Thoracic aorta (tissue), 2 donors: ENCODE results near the gene VPS45. TPM values are rescaled to one million over a fixed set of nuclear protein-coding genes. Genes with fewer than 3 reads are reported as not detected.

ENCODE experiments used
- ATAC-seq: fragments of 150-250 bp; one replicate; pipeline ENCODE4 v1.8.0; 2017; ENCODE audit warnings: low read depth; ENCODE audit not compliant: insufficient number of reproducible peaks, low FRiP score
- DNase-seq: peaks from one replicate; pipeline ENCODE4 v3.0.0-alpha.2; 2020; ENCODE audit warnings: low spot score
- H3K27ac ChIP-seq, 2 donors: fragments of 200-600 bp; sonication (generic); 1 replicate in 1 of 2; 2 replicates in 1 of 2; pipeline ENCODE4 v1.5.1; 2016; ENCODE audit warnings: mild to moderate bottlenecking in 2 of 2, moderate library complexity in 2 of 2
- H3K27me3 ChIP-seq: fragments of 200-600 bp; sonication (generic); replicated peaks from 2 replicates; pipeline ENCODE4 v1.6.0; 2016; ENCODE audit warnings: mild to moderate bottlenecking; ENCODE audit not compliant: insufficient read depth
- H3K36me3 ChIP-seq: fragments of 200-600 bp; sonication (generic); one replicate; pipeline ENCODE4 v1.5.1; 2016
- H3K4me1 ChIP-seq, 2 donors: fragments of 200-600 bp; sonication (generic); 1 replicate in 1 of 2; 2 replicates in 1 of 2; pipeline versions ENCODE4 v1.5.1 to v1.6.0; 2016; ENCODE audit warnings: low read depth in 2 of 2, mild to moderate bottlenecking in 1 of 2; ENCODE audit not compliant: control insufficient read depth in 1 of 2
- H3K4me3 ChIP-seq: fragments of 200-600 bp; sonication (generic); 2 replicates; pipeline ENCODE4 v1.5.1; 2016; ENCODE audit warnings: mild to moderate bottlenecking
- H3K9me3 ChIP-seq: fragments of 200-600 bp; sonication (generic); 2 replicates; pipeline ENCODE4 v1.5.1; 2016
- CTCF ChIP-seq: fragments of 200-600 bp; sonication (generic); IDR thresholded peaks from one replicate; pipeline ENCODE4 v1.5.1; 2019; ENCODE audit warnings: antibody characterized with exemption
- total RNA-seq, 2 donors: library from RNA; depleted of rRNA; stranded (reverse); fragments of >200 nt; gene quantifications; one replicate each; pipeline versions ENCODE4 v1.1.0 to v1.2.3, GENCODE V29; 2016

The VPS45 gene
- total RNA-seq, 2 donors from 2014 or later, result 46.2 to 68.9 TPM

- ATAC-seq, result no peak
- no peak overlapping the region for H3K4me3 ChIP-seq
Measured at GRCh38 chr1:150022357-150022756, 45.2 kb upstream of the VPS45 start.

GRCh38 chr1:150024156-150024555 lies 43.4 kb upstream of the VPS45 start:
- Histone ChIP-seq H3K4me1 (peaks cover 0 to 17% of the 10 kb centered on the region in 2 donors), H3K9me3 (no peaks in the 10 kb centered on the region), H3K27me3 (no peaks in the 10 kb centered on the region), H3K36me3 (no peaks in the 10 kb centered on the region), H3K27ac (no peak overlapping the region), H3K4me3 (no peak overlapping the region)
- DNase-seq, result no peak
- ATAC-seq, result no peak
- no peak for TF ChIP-seq CTCF

More at GRCh38 chr1:150022357-150022756, 45.2 kb upstream of the VPS45 start:
- no peak for DNase-seq
- Histone ChIP-seq H3K4me1 (peaks cover 0 to 17% of the 10 kb centered on the region in 2 donors), H3K9me3 (no peaks in the 10 kb centered on the region), H3K36me3 (no peaks in the 10 kb centered on the region), H3K27ac (no peak overlapping the region), H3K27me3 (no peaks in the 10 kb centered on the region)
- no peak for TF ChIP-seq CTCF

- DNase-seq (no peak), ATAC-seq (no peak)
- Histone ChIP-seq H3K9me3 (no peaks in the 10 kb centered on the region), H3K36me3 (no peaks in the 10 kb centered on the region), H3K4me3 (no peak overlapping the region), H3K27me3 (no peaks in the 10 kb centered on the region), H3K4me1 (no peaks in the 10 kb centered on the region), H3K27ac (no peak overlapping the region)
- TF ChIP-seq CTCF, result no peak
Measured at GRCh38 chr1:150028322-150028721, 39.3 kb upstream of the VPS45 start.

GRCh38 chr1:150034336-150034735 lies 33.2 kb upstream of the VPS45 start:
- Histone ChIP-seq H3K9me3 (no peaks in the 10 kb centered on the region), H3K27me3 (no peaks in the 10 kb centered on the region), H3K27ac (no peak overlapping the region), H3K4me1 (no peaks in the 10 kb centered on the region), H3K4me3 (no peak overlapping the region), H3K36me3 (no peaks in the 10 kb centered on the region)
- no peak for DNase-seq
- ATAC-seq, result no peak
- TF ChIP-seq CTCF, result no peak

GRCh38 chr1:150049926-150050325 lies 17.6 kb upstream of the VPS45 start:
- no peaks in the 10 kb centered on the region for H3K36me3 ChIP-seq
- H3K4me3 ChIP-seq, result no peak overlapping the region
- ATAC-seq, result no peak
- TF ChIP-seq CTCF, result no peak
- H3K4me1 ChIP-seq, result peaks cover 0 to 14% of the 10 kb centered on the region in 2 donors
- no peak overlapping the region for H3K27ac ChIP-seq
- H3K27me3 ChIP-seq, result no peaks in the 10 kb centered on the region
- no peak for DNase-seq
- H3K9me3 ChIP-seq, result no peaks in the 10 kb centered on the region
